HepG2 (cell line): ENCODE data around the gene ADRA2B. TPM values are rescaled to one million over a fixed set of nuclear protein-coding genes. Genes with fewer than 3 reads are reported as not detected.

ENCODE experiments used
- ATAC-seq: fragments of 200-7000 bp; cut with Tn5 transposase; 3 replicates; pipeline ENCODE4 v1.9.1; 2020; ENCODE audit warnings: mild to moderate bottlenecking, moderate library complexity
- BruUV-seq: library from RNA; stranded (reverse); fragments of 400-500 nt; replicated peaks from 2 replicates; lab custom pipeline; 2021; lab: Mats Ljungman, UMichigan
- CTCF ChIA-PET: fragments of 300-600 bp; formaldehyde crosslinking; extraction: SDS; loops from one replicate; lab custom pipeline; 2021; ENCODE audit warnings: low total read pairs, inconsistent platforms, low intra/inter-chr PET ratio; lab: Yijun Ruan, JAX
- POLR2A ChIA-PET: fragments of 350-600 bp; sonication (Branson Sonifier 250); formaldehyde crosslinking; loops from one replicate; lab custom pipeline; 2020; ENCODE audit warnings: antibody characterized with exemption, inconsistent platforms; lab: Yijun Ruan, JAX
- DNase-seq: peaks from one replicate; pipeline ENCODE4 v3.0.0-alpha.2; 2015; ENCODE audit warnings: low spot score
- FAIRE-seq: peaks from 3 replicates; lab custom pipeline; 2011; peaks lifted over from hg19 to GRCh38; lab: Jason Lieb, UNC
- H2AFZ ChIP-seq: one replicate; pipeline ENCODE4 v1.6.1; 2011; ENCODE audit warnings: low read length, inconsistent platforms
- H3K27ac ChIP-seq: fragments of 300-600 bp; 3 replicates; pipeline ENCODE4 v1.8.0; 2011; ENCODE audit warnings: mixed run types, mild to moderate bottlenecking, mixed read lengths, low read length, inconsistent platforms; ENCODE audit not compliant: insufficient read depth; ENCODE audit errors: extremely low read length
- H3K27me3 ChIP-seq, 2 experiments: fragments of 200-600 bp in 1 of 2; 2 replicates in 1 of 2; 3 replicates in 1 of 2; pipeline versions ENCODE4 v1.6.0 to v1.8.0; 2011; ENCODE audit warnings: low read length in 2 of 2, mild to moderate bottlenecking in 2 of 2, moderate library complexity in 2 of 2, inconsistent platforms in 1 of 2; ENCODE audit not compliant: insufficient read depth in 2 of 2, control insufficient read depth in 1 of 2
- H3K36me3 ChIP-seq, 2 experiments: fragments of 200-600 bp in 1 of 2; replicated peaks in 1 of 2; 2 replicates in 1 of 2; 3 replicates in 1 of 2; pipeline versions ENCODE4 v1.5.1 to v1.8.0; 2011; ENCODE audit warnings: low read length in 2 of 2, inconsistent platforms in 1 of 2; ENCODE audit not compliant: insufficient read depth in 2 of 2, control insufficient read depth in 1 of 2
- H3K4me1 ChIP-seq: 2 replicates; pipeline ENCODE4 v1.5.1; 2012; ENCODE audit warnings: low read length, inconsistent platforms; ENCODE audit not compliant: insufficient read depth
- H3K4me2 ChIP-seq: 2 replicates; pipeline ENCODE4 v1.6.0; 2011; ENCODE audit warnings: low read depth, low read length, inconsistent platforms
- H3K4me3 ChIP-seq, 3 experiments: fragments of 200-600 bp in 1 of 3; sonication (generic), shearing (Covaris generic) in 1 of 3; replicated peaks in 1 of 3; 2 replicates each; pipeline ENCODE4 v1.5.1; 2011 to 2016; ENCODE audit warnings: low read length in 3 of 3, inconsistent platforms in 2 of 3, low read depth in 2 of 3, mild to moderate bottlenecking in 2 of 3, control low read depth in 1 of 3, mixed read lengths in 1 of 3; ENCODE audit not compliant: insufficient read depth in 1 of 3
- H3K79me2 ChIP-seq: one replicate; pipeline ENCODE4 v1.6.1; 2011; ENCODE audit warnings: low read length, inconsistent platforms; ENCODE audit not compliant: insufficient read depth
- H3K9ac ChIP-seq: 2 replicates; pipeline ENCODE4 v1.6.0; 2011; ENCODE audit warnings: mild to moderate bottlenecking, low read depth, low read length, inconsistent platforms; ENCODE audit not compliant: insufficient read depth
- H3K9me3 ChIP-seq: 2 replicates; pipeline ENCODE4 v1.5.1; 2012; ENCODE audit warnings: mild to moderate bottlenecking, low read length
- H4K20me1 ChIP-seq: 2 replicates; pipeline ENCODE4 v1.6.0; 2011; ENCODE audit warnings: inconsistent platforms, mild to moderate bottlenecking, low read length, moderate library complexity; ENCODE audit not compliant: insufficient read depth
- ARNT2 ChIP-seq: sonication (generic); formaldehyde crosslinking; IDR thresholded peaks from 2 replicates; pipeline ENCODE4 v1.8.0; 2022; ENCODE audit warnings: mild to moderate bottlenecking, low read depth, missing genetic modification reagents, moderate library complexity
- CC2D1A ChIP-seq: sonication (generic); formaldehyde crosslinking; IDR thresholded peaks from 2 replicates; pipeline ENCODE4 v1.8.1; 2023; ENCODE audit warnings: mild to moderate bottlenecking, missing genetic modification reagents
- NAIF1 ChIP-seq: sonication (generic); formaldehyde crosslinking; IDR thresholded peaks from 2 replicates; pipeline ENCODE4 v1.5.0; 2020; ENCODE audit warnings: mild to moderate bottlenecking, missing genetic modification reagents, borderline replicate concordance
- PAF1 ChIP-seq: IDR thresholded peaks from 2 replicates; pipeline ENCODE4 v1.6.1; 2016; ENCODE audit warnings: missing genetic modification reagents, missing compliant biosample characterization
- PHF8 ChIP-seq: sonication (generic); formaldehyde crosslinking; IDR thresholded peaks from 2 replicates; pipeline ENCODE4 v1.5.0; 2020; ENCODE audit warnings: missing genetic modification reagents
- PITX1 ChIP-seq: sonication (generic); formaldehyde crosslinking; IDR thresholded peaks from 2 replicates; pipeline ENCODE4 v1.5.1; 2020; ENCODE audit warnings: mild to moderate bottlenecking, missing genetic modification reagents
- SMAD1 ChIP-seq: sonication (generic); formaldehyde crosslinking; IDR thresholded peaks from 2 replicates; pipeline ENCODE4 v1.4.0; 2020; ENCODE audit warnings: missing genetic modification reagents, low read depth, mild to moderate bottlenecking, borderline replicate concordance
- SMAD3 ChIP-seq: sonication (generic); formaldehyde crosslinking; IDR thresholded peaks from 2 replicates; pipeline ENCODE4 v1.4.0; 2020; ENCODE audit warnings: missing genetic modification reagents
- SRSF4 ChIP-seq: fragments of 200-400 bp; formaldehyde crosslinking; IDR thresholded peaks from one replicate; pipeline ENCODE4 v1.6.1; 2018; ENCODE audit warnings: mild to moderate bottlenecking, low read depth, low read length, moderate library complexity; ENCODE audit not compliant: poor library complexity, severe bottlenecking
- SUZ12 ChIP-seq: fragments of 150-350 bp; IDR thresholded peaks from 2 replicates; pipeline ENCODE4 v1.6.1; 2014; ENCODE audit warnings: low read depth, low read length
- TAF1 ChIP-seq: sonication (generic); formaldehyde crosslinking; IDR thresholded peaks from 2 replicates; pipeline ENCODE4 v1.4.0; 2020; ENCODE audit warnings: missing genetic modification reagents
- YEATS2 ChIP-seq: sonication (generic); formaldehyde crosslinking; IDR thresholded peaks from 2 replicates; pipeline ENCODE4 v1.4.0; 2020; ENCODE audit warnings: missing genetic modification reagents, borderline replicate concordance
- ZBTB37 ChIP-seq: sonication (generic); formaldehyde crosslinking; IDR thresholded peaks from 2 replicates; pipeline ENCODE4 v1.4.0; 2020; ENCODE audit warnings: mild to moderate bottlenecking, missing genetic modification reagents
- ZNF234 ChIP-seq: sonication (generic); formaldehyde crosslinking; conservative IDR thresholded peaks from 2 replicates; pipeline ENCODE4 v1.5.1; 2020; ENCODE audit warnings: mild to moderate bottlenecking, missing genetic modification reagents
- ZNF468 ChIP-seq: sonication (generic); formaldehyde crosslinking; IDR thresholded peaks from 2 replicates; pipeline ENCODE4 v1.8.0; 2022; ENCODE audit warnings: mild to moderate bottlenecking, moderate library complexity, missing genetic modification reagents
- ZNF576 ChIP-seq: sonication (generic); formaldehyde crosslinking; IDR thresholded peaks from 2 replicates; pipeline ENCODE4 v1.4.0; 2020; ENCODE audit warnings: mild to moderate bottlenecking, missing genetic modification reagents
- ZNF704 ChIP-seq: sonication (generic); formaldehyde crosslinking; IDR thresholded peaks from 2 replicates; pipeline ENCODE4 v1.8.1; 2023; ENCODE audit warnings: mild to moderate bottlenecking, inconsistent platforms, moderate library complexity, missing genetic modification reagents, borderline replicate concordance
- ZNF737 ChIP-seq: sonication (generic); formaldehyde crosslinking; IDR thresholded peaks from 2 replicates; pipeline ENCODE4 v1.5.0; 2020; ENCODE audit warnings: missing genetic modification reagents, mild to moderate bottlenecking, borderline replicate concordance
- ZNF781 ChIP-seq: sonication (generic); formaldehyde crosslinking; IDR thresholded peaks from 2 replicates; pipeline ENCODE4 v1.5.1; 2020; ENCODE audit warnings: borderline replicate concordance, mild to moderate bottlenecking, missing genetic modification reagents; ENCODE audit errors: not compliant biosample characterization
- ZSCAN31 ChIP-seq: sonication (generic); formaldehyde crosslinking; IDR thresholded peaks from 2 replicates; pipeline ENCODE4 v1.5.0; 2020; ENCODE audit warnings: low read depth, mild to moderate bottlenecking, missing genetic modification reagents
- WGBS: methylation state at CpG from one replicate; pipeline ENCODE4 v1.1.6; 2017; ENCODE audit warnings: low lambda C conversion rate; 5-methylcytosine and 5-hydroxymethylcytosine counted together
- in situ Hi-C: cut with HindIII; loops from 2 replicates; pipeline ENCODE4 v1.10.0; 2017; ENCODE audit warnings: low pct_unique_long_range_greater_than_20kb; ENCODE audit not compliant: extremely low pct_ligation_motif_present
- intact Hi-C: fragments of 100-400 bp; cut with micrococcal nuclease; formaldehyde crosslinking; loops from one replicate; pipeline ENCODE4 v1.10.0; 2022; ENCODE audit not compliant: unreplicated experiment
- polyA plus RNA-seq, 8 experiments: library from polyadenylated mRNA; depleted of rRNA in 3 of 8; stranded (reverse) in 7 of 8; unstranded in 1 of 8; fragments of >200 nt; fragmentation: Illumina TruSeq in 4 of 8; extraction: Trizol in 4 of 8; gene quantifications; 2 replicates each; pipeline versions ENCODE4 v1.2.1 to v1.2.3, GENCODE V29; 2011 to 2016; ENCODE audit warnings: low read depth in 4 of 8, missing spikeins in 1 of 8, mixed read lengths in 1 of 8; ENCODE audit not compliant: insufficient read depth in 1 of 8
- total RNA-seq, 5 experiments: library from RNA; depleted of rRNA; stranded (reverse); fragments of >200 nt; fragmentation: Illumina TruSeq; extraction: Trizol; gene quantifications; 2 replicates each; pipeline ENCODE4 v1.2.3, GENCODE V29; 2016; ENCODE audit warnings: low read depth in 1 of 5
- TF ChIP-seq, protein P1 (sequence below): sonication (generic); formaldehyde crosslinking; IDR thresholded peaks from 2 replicates; pipeline ENCODE4 v1.5.1; 2020; ENCODE audit warnings: mild to moderate bottlenecking, missing genetic modification reagents, borderline replicate concordance

ADRA2B gene
- total and polyA plus RNA-seq, 2 of the 13 experiments (the other 11 are each of a cell fraction or from before 2014, with no cell fraction given) = not detected

GRCh38 chr2:96114546-96114902, 1.8 kb downstream of the ADRA2B start (continued):
- no peak for TF ChIP-seq ARNT2 (CRISPR knock-in tag)
- no peak for TF ChIP-seq PHF8 (CRISPR knock-in tag)
- TF ChIP-seq YEATS2 = no peak
- no peak for TF ChIP-seq ZNF781 (CRISPR knock-in tag)
- no peak for TF ChIP-seq TAF1 (CRISPR knock-in tag)
- TF ChIP-seq SMAD1 (CRISPR knock-in tag) = no peak
- TF ChIP-seq ZNF704 (CRISPR knock-in tag) = no peak
- TF ChIP-seq ZSCAN31 = no peak

DNA sequence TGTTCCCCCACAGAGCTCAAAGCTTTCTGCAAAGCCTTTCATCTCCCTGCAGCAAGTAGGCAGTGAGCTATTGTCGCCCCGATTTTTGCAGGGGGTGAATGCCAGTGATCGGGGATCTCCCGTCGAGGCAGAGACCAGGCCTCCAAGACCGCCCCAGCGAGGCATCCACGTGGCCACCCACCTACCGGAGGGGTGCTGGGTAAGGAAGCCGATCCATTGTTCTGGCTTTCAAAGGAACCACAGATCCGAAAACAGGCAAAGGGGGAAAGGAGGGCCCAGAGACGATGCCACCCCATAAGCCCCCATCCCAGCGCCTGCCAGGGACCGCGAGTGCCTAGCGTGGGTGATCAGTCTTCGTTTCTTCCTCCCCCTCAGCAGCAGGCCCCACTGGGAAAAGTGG, 2.4 kb downstream of the ADRA2B start:
- Histone ChIP-seq H3K4me1 (peaks cover 16% of the 10 kb centered on the region), H3K27me3 (peaks cover 17 to 40% of the 10 kb centered on the region in 2 experiments; a peak in 4 of 5 replicates), H3K79me2 (no peaks in the 10 kb centered on the region), H4K20me1 (no peaks in the 10 kb centered on the region), H3K36me3 (no peaks in the 10 kb centered on the region), H3K4me2 (no peak overlapping the region), H3K9me3 (no peaks in the 10 kb centered on the region), H2AFZ (no peak overlapping the region), H3K9ac (no peak overlapping the region), H3K27ac (no peak overlapping the region), H3K4me3 (no peak overlapping the region)
- ATAC-seq (no peak), FAIRE-seq (no peak), DNase-seq (no peak)
- BruUV-seq = no TSS peak
- 66% methylated on average over 17 of the region's 17 CpGs for WGBS
- in situ Hi-C loops = loop anchor here (25.0 kb wide), 2 partner anchors 102 to 277 kb away; no protein-coding TSS in a partner anchor
- ChIA-PET POLR2A (no interaction called here), CTCF (no interaction called here)
- intact Hi-C loops = loop anchor here (10.0 kb wide), 2 partner anchors 49 to 89 kb away; no protein-coding TSS in a partner anchor
- no peak for TF ChIP-seq ZNF737 (CRISPR knock-in tag)
- no peak for TF ChIP-seq PITX1 (CRISPR knock-in tag)
- TF ChIP-seq ZNF468 = no peak
- TF ChIP-seq SRSF4 = no peak
- TF ChIP-seq ZBTB37 (CRISPR knock-in tag) = no peak
- TF ChIP-seq SMAD3 (CRISPR knock-in tag) = no peak
- no peak for TF ChIP-seq SUZ12
- no peak for TF ChIP-seq CC2D1A (CRISPR knock-in tag)
- TF ChIP-seq, protein P1, sequence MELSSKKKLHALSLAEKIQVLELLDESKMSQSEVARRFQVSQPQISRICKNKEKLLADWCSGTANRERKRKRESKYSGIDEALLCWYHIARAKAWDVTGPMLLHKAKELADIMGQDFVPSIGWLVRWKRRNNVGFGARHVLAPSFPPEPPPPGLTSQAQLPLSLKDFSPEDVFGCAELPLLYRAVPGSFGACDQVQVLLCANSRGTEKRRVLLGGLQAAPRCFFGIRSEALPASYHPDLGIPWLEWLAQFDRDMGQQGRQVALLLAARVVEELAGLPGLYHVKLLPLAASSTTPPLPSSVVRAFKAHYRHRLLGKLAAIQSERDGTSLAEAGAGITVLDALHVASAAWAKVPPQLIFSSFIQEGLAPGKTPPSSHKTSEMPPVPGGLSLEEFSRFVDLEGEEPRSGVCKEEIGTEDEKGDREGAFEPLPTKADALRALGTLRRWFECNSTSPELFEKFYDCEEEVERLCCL (CRISPR knock-in tag) = no peak
- no peak for TF ChIP-seq NAIF1
- TF ChIP-seq ZNF576 (CRISPR knock-in tag) = no peak
- no peak for TF ChIP-seq PAF1
- TF ChIP-seq ZNF234 (CRISPR knock-in tag) = no peak
